ENCODE data around the gene BTBD8. TPM values are rescaled to one million over a fixed set of nuclear protein-coding genes. Genes with fewer than 3 reads are reported as not detected.

BTBD8 gene
- total RNA-seq, 1 donor from 2014 or later: 1.5 TPM

- intact Hi-C loops (cut with micrococcal nuclease): no loop called here
Measured at GRCh38 chr1:92087542-92087941, 7.4 kb downstream of the BTBD8 start.

DNA sequence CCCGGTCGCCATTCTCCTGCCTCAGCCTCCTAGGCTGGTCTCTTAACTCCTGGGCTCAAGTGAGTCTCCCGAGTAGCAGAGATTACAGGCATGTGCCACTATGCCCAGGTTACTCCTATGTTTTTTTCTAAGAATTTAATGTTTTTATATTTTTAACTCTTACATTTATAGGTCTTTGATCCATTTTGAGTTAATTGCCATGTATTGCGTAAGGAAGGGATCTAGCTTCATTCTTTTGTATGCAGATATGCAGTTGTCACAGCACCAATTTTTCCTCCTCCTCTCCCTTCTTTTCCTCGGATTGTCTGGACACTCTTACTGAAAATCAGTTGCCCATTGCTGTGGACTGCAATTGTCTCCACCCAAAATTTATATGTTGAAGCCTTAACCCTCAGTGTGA is 11.5 kb downstream of the BTBD8 start:
- intact Hi-C loops (cut with micrococcal nuclease): no loop called here

DNA sequence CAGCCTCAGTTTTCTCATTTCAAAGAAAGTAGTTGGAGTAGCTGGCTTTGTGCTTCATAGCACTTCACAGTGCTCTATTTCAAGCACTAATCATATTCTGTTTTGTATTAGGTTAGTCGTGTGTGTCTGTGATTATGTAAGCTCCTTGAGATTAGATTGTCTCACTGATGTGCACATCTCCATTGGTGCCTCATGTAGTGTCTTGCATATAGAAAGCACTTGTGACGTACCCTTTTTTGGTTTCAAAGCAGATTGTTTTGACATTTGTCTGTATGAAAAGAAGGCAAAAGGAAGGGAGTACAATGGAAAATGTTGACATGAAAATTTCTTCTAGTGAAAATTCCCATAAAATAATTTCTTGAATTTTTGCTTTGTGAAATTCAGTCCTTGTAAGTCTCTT is 13.9 kb downstream of the BTBD8 start:
- intact Hi-C loops (cut with micrococcal nuclease): no loop called here

DNA sequence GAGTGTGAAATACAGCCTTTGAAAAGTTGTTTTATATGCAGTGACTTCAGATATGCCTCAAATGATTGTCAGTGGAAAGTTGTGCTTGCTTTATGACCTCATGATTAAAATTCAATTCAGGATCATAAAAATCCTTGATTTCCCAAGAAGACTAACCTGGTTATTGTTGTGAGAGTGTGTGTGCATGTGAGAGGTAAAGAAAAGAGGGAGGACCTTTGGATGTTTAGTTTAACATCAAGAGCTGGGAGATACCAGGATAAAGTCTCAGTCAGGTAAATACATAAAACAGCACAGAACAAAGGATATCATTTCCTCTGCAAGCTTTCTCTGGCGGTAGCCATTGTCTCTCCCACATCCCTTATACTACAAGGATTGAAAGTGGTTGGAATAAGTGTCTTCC is 14.4 kb downstream of the BTBD8 start:
- intact Hi-C loops (cut with micrococcal nuclease): no loop called here

GRCh38 chr1:92095874-92096273 is 15.7 kb downstream of the BTBD8 start:
- intact Hi-C loops (cut with micrococcal nuclease): no loop called here

DNA sequence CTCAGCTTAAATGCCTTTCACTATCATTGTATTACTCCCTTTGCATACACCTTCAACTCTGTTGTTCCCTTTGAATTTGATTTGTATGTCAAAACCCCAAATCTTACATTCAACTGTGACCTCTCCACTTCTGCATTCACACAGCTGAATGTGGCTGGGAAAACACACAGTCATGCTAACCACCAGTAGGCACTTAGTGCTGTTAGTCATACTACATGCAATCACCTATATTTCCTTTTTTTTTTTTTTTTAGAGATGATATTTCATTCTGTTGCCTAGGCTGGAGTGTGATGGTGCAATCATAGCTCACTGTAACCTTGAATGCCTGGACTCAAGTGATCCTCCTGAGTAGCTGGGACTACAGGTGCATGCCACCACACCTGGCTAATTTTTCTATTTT is 16.2 kb downstream of the BTBD8 start:
- intact Hi-C loops (cut with micrococcal nuclease): no loop called here

- intact Hi-C loops (cut with micrococcal nuclease): no loop called here
Measured at GRCh38 chr1:92105546-92106081, 25.5 kb downstream of the BTBD8 start.

- intact Hi-C loops (cut with micrococcal nuclease): no loop called here
Measured at GRCh38 chr1:92108631-92109030, 28.5 kb downstream of the BTBD8 start.

DNA sequence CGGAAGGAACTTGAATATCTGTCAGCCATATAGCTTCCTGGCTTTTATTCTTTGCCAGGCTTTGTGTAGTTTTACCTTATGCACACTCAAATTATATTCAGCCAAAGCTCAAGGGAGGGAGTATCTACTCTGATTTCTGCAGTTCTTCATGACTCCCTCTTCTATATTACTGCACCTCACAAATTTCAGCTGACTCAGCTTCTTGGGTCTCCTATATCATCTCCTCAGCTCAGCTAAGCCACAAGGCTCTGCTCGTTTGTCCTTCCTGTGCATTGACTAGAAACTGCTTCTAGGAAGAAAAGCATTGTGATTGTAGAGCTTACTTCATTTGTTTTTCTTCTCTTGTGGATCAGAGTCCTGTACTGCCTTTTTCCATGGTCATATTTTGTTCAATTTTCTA is 37.4 kb downstream of the BTBD8 start:
- intact Hi-C loops (cut with micrococcal nuclease): no loop called here

DNA sequence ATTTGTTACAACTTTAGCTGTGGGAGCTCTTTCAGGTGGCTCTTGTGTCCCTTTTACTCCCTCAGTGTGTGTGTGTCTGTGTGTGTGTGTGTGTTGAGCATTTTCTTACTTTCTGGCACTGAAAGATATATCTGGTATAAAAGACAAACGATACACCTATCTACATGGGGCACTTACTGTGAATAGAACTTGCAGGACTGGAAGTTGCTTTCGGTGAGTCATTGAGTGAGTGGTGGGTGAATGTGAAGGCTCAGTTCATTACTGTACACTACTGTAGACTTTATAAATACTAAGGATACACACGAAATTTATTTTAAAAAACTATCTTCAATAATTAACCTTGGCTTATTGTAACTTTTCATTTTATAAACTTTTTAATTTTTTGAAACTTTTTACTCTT is 38.7 kb downstream of the BTBD8 start:
- intact Hi-C loops (cut with micrococcal nuclease): no loop called here

GRCh38 chr1:92123868-92124267 is 43.7 kb downstream of the BTBD8 start:
- intact Hi-C loops (cut with micrococcal nuclease): no loop called here

DNA sequence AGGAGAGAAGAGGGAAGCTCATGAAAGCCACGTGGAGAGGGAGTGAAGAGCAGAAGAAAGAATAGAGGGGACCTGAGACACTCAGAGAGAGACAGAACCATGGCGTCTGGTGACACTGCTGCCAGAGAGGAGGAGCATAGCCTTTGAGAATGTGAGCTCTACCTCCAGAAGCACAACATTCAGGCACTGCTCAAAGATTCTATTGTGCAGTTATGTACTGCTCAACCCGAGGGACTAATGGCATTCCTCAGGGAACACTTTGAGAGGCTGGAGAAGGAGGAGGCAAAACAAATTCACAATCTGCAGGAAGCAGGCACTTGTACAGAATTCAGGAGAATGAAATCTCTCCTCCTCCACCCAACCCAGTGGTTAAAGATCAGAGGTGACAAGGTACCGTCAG is 45.1 kb downstream of the BTBD8 start:
- intact Hi-C loops (cut with micrococcal nuclease): no loop called here

GRCh38 chr1:92126088-92126487 is 45.9 kb downstream of the BTBD8 start:
- intact Hi-C loops (cut with micrococcal nuclease): no loop called here

DNA sequence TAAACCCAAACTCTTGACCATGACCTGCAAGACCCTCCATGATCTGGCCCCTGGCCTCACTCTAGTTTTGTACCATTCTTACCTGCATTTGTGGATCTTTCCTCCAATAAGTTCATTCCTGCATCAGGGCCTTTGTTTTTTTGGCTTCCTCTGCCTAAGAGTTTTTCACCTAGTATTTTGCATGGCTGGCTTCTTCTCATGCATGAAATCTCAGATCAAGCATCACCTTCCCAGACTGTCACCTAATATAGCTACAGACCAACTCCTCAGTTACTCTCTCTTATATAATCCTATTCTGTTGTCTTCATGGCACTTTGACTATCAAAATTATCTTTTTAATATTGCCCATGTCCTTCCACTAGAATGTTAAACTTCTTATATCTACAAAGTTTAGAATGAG is 54.2 kb downstream of the BTBD8 start:
- intact Hi-C loops (cut with micrococcal nuclease): no loop called here

GRCh38 chr1:92136341-92136740 is 56.2 kb downstream of the BTBD8 start:
- intact Hi-C loops (cut with micrococcal nuclease): no loop called here

DNA sequence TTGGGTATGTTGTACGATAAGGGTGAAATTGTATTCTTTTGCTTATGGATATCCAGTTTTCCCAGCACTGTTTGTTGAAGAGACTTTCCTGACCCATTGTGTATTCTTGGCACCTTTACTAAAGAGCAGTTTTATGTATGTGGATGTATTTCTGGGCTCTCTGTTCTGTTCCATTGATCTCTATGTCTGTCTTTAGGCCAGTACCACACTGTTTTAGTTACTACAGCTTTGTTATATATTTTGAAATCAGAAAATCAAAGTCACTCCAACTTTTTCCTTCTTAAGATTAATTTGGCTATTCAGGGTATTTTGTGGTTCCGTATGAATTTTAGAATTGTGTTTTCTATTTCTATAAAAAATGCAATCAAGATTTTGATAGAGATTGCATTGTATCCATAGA is 74.8 kb downstream of the BTBD8 start:
- intact Hi-C loops (cut with micrococcal nuclease): no loop called here

DNA sequence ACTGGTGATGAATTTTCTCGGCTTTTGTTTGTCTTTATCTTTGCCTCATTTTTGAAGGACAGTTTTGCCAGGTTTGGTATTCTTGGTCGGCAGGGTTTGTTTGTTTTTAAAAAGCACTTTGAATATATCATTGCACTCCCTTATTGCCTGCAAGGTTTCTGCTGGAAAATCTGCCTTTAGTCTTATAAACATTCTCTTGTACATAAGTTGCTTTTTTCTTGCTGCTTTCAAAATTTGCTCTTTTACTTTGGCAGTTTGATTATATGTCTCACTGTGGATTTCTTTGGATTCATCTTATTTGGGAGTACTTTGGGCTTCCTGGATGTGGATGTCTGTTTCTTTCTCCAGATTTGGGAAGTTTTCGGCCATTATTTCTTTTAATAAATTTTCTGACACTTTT is 79.4 kb downstream of the BTBD8 start:
- intact Hi-C loops (cut with micrococcal nuclease): no loop called here

GRCh38 chr1:92165389-92165788 is 85.2 kb downstream of the BTBD8 start:
- intact Hi-C loops (cut with micrococcal nuclease): no loop called here

GRCh38 chr1:92167151-92167550 is 87.0 kb downstream of the BTBD8 start:
- intact Hi-C loops (cut with micrococcal nuclease): no loop called here

DNA sequence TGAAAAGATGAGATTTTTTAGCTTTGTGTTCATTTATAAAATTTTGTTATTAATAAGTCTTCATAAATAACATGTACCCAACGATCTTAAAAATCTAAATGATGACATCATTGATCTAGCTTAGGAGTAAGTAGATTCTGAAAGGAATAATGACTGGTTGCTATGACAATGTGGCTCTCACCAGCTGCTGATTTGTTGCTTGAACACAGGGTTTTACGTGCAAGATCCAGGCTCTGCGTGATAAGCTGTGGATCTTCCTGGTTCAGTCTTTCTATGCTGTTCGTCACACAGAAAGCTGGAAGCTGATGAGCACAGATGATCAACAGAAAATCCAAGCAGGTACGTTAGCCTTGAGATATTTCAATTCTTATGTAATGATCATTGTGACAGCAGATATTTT is 88.5 kb downstream of the BTBD8 start:
- intact Hi-C loops (cut with micrococcal nuclease): no loop called here

GRCh38 chr1:92169214-92170005 is 89.3 kb downstream of the BTBD8 start:
- intact Hi-C loops (cut with micrococcal nuclease): no loop called here

DNA sequence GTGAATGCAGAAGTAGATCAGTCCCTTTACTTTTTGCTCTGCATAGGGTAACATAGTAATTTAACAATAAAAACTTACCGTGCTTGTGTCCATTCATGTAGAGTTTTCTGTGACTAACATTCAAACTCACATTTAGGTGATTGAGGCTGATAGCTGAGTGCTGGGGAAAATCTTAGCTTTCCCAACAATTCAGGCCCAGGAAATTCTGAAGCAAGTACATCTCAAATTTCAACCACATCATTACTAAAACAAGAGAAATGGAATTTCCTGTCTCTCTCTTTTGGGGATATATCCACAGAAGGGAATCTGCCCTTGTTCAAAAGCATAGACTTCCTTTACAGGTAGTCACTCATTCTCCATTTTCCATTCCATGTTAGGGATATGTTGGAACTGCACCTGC is 104.5 kb downstream of the BTBD8 start:
- intact Hi-C loops (cut with micrococcal nuclease): no loop called here

DNA sequence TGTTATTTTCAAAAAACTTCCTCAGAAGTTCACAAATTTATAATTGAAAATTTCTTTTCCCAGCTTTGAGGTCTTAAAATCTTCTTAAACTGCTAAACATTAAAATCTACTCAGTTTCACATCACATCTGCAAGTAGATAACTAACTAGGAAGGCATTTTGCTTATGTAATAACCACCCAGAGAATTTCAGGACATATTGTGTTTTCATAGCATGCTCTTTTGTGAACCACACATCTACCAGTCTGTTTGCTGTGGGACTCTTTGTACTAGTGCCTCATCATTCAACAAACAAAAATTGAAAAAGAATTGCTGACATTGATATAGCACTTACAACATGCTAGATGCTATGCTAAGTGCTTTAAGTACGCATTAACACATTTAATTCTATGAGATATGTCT is 105.9 kb downstream of the BTBD8 start:
- intact Hi-C loops (cut with micrococcal nuclease): no loop called here
